Measurements from ENCODE around the gene PITPNC1. TPM values are rescaled to one million over a fixed set of nuclear protein-coding genes. Genes with fewer than 3 reads are reported as not detected.
"Not testable (repeated sequence)": the region's sequence is repeated elsewhere in the genome, so short reads cannot be mapped to it uniquely, and the experiment has no call there.

Gene PITPNC1
- total RNA-seq, 2 experiments from 2014 or later, result 40.8 to 42.3 TPM

- CTCF ChIA-PET, result no interaction called here
- POLR2A ChIA-PET, result no interaction called here
Measured at GRCh38 chr17:67509390-67510287, 132.6 kb downstream of the PITPNC1 start.

GRCh38 chr17:67511012-67511411, 133.9 kb downstream of the PITPNC1 start:
- ChIA-PET POLR2A (no interaction called here), CTCF (interaction anchor here (1.3 kb wide), 1 partner anchor 126 kb away, joined by 3 read pairs; no protein-coding TSS in a partner anchor)

- ChIA-PET POLR2A (no interaction called here), CTCF (interaction anchor here (0.6 to 1.3 kb wide), 2 partner anchors 127 to 219 kb away, joined by 3 read pairs; no protein-coding TSS in a partner anchor)
Measured at GRCh38 chr17:67511804-67512203, 134.7 kb downstream of the PITPNC1 start.

GRCh38 chr17:67514998-67515397, 137.9 kb downstream of the PITPNC1 start:
- ChIA-PET CTCF (no interaction called here), POLR2A (no interaction called here)

- ChIA-PET CTCF (no interaction called here), POLR2A (no interaction called here)
Measured at GRCh38 chr17:67515490-67516083, 138.5 kb downstream of the PITPNC1 start.

- POLR2A ChIA-PET, CTCF ChIA-PET: not testable (repeated sequence)
Measured at GRCh38 chr17:67516571-67516970, 139.5 kb downstream of the PITPNC1 start.

GRCh38 chr17:67517325-67517724, 140.2 kb downstream of the PITPNC1 start:
- ChIA-PET POLR2A (no interaction called here), CTCF (no interaction called here)

- ChIA-PET POLR2A (no interaction called here), CTCF (no interaction called here)
Measured at GRCh38 chr17:67518876-67519275, 141.8 kb downstream of the PITPNC1 start.

GRCh38 chr17:67519801-67520251, 142.7 kb downstream of the PITPNC1 start:
- ChIA-PET CTCF (no interaction called here), POLR2A (interaction anchor here (0.5 kb wide), 1 partner anchor 78 kb away, joined by 4 read pairs; no protein-coding TSS in a partner anchor)

- CTCF ChIA-PET, result no interaction called here
Measured at GRCh38 chr17:67520252-67520906, 143.3 kb downstream of the PITPNC1 start.

GRCh38 chr17:67520916-67521774, 144.1 kb downstream of the PITPNC1 start:
- POLR2A ChIA-PET, result no interaction called here
- CTCF ChIA-PET, result no interaction called here

More at GRCh38 chr17:67520252-67520906, 143.3 kb downstream of the PITPNC1 start:
- POLR2A ChIA-PET, result no interaction called here

- ChIA-PET POLR2A (no interaction called here), CTCF (no interaction called here)
Measured at GRCh38 chr17:67521775-67522069, 144.6 kb downstream of the PITPNC1 start.

- CTCF ChIA-PET, result no interaction called here
- POLR2A ChIA-PET, result no interaction called here
Measured at GRCh38 chr17:67523101-67523500, 146.0 kb downstream of the PITPNC1 start.

GRCh38 chr17:67525239-67526135, 148.4 kb downstream of the PITPNC1 start:
- CTCF ChIA-PET, result no interaction called here
- POLR2A ChIA-PET, result no interaction called here

- CTCF ChIA-PET, result interaction anchor here (0.7 to 0.8 kb wide), 2 partner anchors 59 to 120 kb away, joined by 3 read pairs; no protein-coding TSS in a partner anchor
Measured at GRCh38 chr17:67526700-67527099, 149.6 kb downstream of the PITPNC1 start.

GRCh38 chr17:67528751-67529436, 151.8 kb downstream of the PITPNC1 start:
- ChIA-PET CTCF (no interaction called here), POLR2A (no interaction called here)

More at GRCh38 chr17:67526700-67527099, 149.6 kb downstream of the PITPNC1 start:
- POLR2A ChIA-PET, result no interaction called here

- CTCF ChIA-PET, result no interaction called here
Measured at GRCh38 chr17:67531291-67531690, 154.2 kb downstream of the PITPNC1 start.

GRCh38 chr17:67532326-67532871, 155.3 kb downstream of the PITPNC1 start:
- CTCF ChIA-PET, result no interaction called here
- POLR2A ChIA-PET, result no interaction called here

More at GRCh38 chr17:67531291-67531690, 154.2 kb downstream of the PITPNC1 start:
- POLR2A ChIA-PET, result no interaction called here

Measured in activated CD8-positive, alpha-beta memory T cell treated with anti-CD3 and anti-CD28 coated beads for 36 hours (primary cell).